ENCODE measurements around the gene TMTC2.

GRCh38 chr12:83042441-83043200 lies 355.9 kb downstream of the TMTC2 start:
- TF ChIP-seq, protein P1, sequence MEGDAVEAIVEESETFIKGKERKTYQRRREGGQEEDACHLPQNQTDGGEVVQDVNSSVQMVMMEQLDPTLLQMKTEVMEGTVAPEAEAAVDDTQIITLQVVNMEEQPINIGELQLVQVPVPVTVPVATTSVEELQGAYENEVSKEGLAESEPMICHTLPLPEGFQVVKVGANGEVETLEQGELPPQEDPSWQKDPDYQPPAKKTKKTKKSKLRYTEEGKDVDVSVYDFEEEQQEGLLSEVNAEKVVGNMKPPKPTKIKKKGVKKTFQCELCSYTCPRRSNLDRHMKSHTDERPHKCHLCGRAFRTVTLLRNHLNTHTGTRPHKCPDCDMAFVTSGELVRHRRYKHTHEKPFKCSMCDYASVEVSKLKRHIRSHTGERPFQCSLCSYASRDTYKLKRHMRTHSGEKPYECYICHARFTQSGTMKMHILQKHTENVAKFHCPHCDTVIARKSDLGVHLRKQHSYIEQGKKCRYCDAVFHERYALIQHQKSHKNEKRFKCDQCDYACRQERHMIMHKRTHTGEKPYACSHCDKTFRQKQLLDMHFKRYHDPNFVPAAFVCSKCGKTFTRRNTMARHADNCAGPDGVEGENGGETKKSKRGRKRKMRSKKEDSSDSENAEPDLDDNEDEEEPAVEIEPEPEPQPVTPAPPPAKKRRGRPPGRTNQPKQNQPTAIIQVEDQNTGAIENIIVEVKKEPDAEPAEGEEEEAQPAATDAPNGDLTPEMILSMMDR (IDR thresholded peaks at IDR 0.05): no peak
- TF ChIP-seq POLR2A (IDR thresholded peaks at IDR 0.05) (no peak), EP300 (IDR thresholded peaks at IDR 0.05) (no peak)

Data from tibial nerve (tissue), 4 donors.